Activated B cell treated with CpG ODN at 0.5 μM for 24 hours (primary cell): ENCODE results near the gene PES1. TPM values are rescaled to one million over a fixed set of nuclear protein-coding genes. Genes with fewer than 3 reads are reported as not detected.

Source experiments
- ATAC-seq: fragments of 200-7000 bp; cut with Tn5 transposase; one replicate; pipeline ENCODE4 v1.10.0; 2021; ENCODE audit warnings: low read depth, mild to moderate bottlenecking, moderate library complexity
- CTCF ChIA-PET: fragments of 350-600 bp; sonication (Branson Sonifier 250); formaldehyde crosslinking; loops from one replicate; lab custom pipeline; 2021; ENCODE audit warnings: antibody characterized with exemption; lab: Charles Lee
- POLR2A ChIA-PET: fragments of 350-600 bp; sonication (Branson Sonifier 250); formaldehyde crosslinking; loops from one replicate; lab custom pipeline; 2021; ENCODE audit warnings: antibody characterized with exemption; lab: Charles Lee
- DNase-seq: peaks from one replicate; pipeline ENCODE4 v3.0.0; 2022
- H3K27ac Mint-ChIP-seq: one replicate; pipeline ENCODE4 v1.8.0; 2020; ENCODE audit warnings: mixed read lengths
- H3K27me3 Mint-ChIP-seq: one replicate; pipeline ENCODE4 v1.8.0; 2021; ENCODE audit warnings: mixed read lengths
- H3K36me3 Mint-ChIP-seq: one replicate; pipeline ENCODE4 v1.8.0; 2021; ENCODE audit warnings: low read depth, mixed read lengths
- H3K4me1 Mint-ChIP-seq: one replicate; pipeline ENCODE4 v1.8.0; 2021; ENCODE audit warnings: mixed read lengths
- H3K4me3 Mint-ChIP-seq: one replicate; pipeline ENCODE4 v1.8.0; 2020; ENCODE audit warnings: mild to moderate bottlenecking, mixed read lengths
- H3K9me3 Mint-ChIP-seq: one replicate; pipeline ENCODE4 v1.8.0; 2020; ENCODE audit warnings: mixed read lengths
- CTCF ChIP-seq: fragments of 200-600 bp; IDR thresholded peaks from one replicate; pipeline ENCODE4 v1.8.0; 2022; ENCODE audit warnings: antibody characterized with exemption, mild to moderate bottlenecking
- intact Hi-C: fragments of 100-400 bp; cut with micrococcal nuclease; formaldehyde crosslinking; loops from one replicate; pipeline ENCODE4 v1.15.1; 2024
- total RNA-seq: library from RNA; stranded (reverse); gene quantifications from 2 replicates; pipeline ENCODE4 v1.2.3, GENCODE V29; 2022

Gene PES1
- total RNA-seq, 1 donor from 2014 or later, result 124 TPM

GRCh38 chr22:30559889-30560288, 31.8 kb downstream of the PES1 start:
- Mint-ChIP-seq H3K4me3 (no peak overlapping the region), H3K27me3 (no peaks in the 10 kb centered on the region), H3K4me1 (no peaks in the 10 kb centered on the region), H3K27ac (no peak overlapping the region), H3K9me3 (no peaks in the 10 kb centered on the region), H3K36me3 (no peaks in the 10 kb centered on the region)
- ATAC-seq (no peak), DNase-seq (no peak)
- intact Hi-C loops, result no loop called here
- ChIA-PET CTCF (no interaction called here), POLR2A (no interaction called here)
- TF ChIP-seq CTCF, result no peak

GRCh38 chr22:30557243-30557642, 34.5 kb downstream of the PES1 start:
- ChIA-PET POLR2A (no interaction called here), CTCF (no interaction called here)
- Mint-ChIP-seq H3K27ac (no peak overlapping the region), H3K27me3 (no peaks in the 10 kb centered on the region), H3K9me3 (no peaks in the 10 kb centered on the region), H3K4me1 (no peaks in the 10 kb centered on the region), H3K4me3 (no peak overlapping the region), H3K36me3 (no peaks in the 10 kb centered on the region)
- intact Hi-C loops, result no loop called here
- TF ChIP-seq CTCF, result no peak
- ATAC-seq (no peak), DNase-seq (no peak)

- ATAC-seq (no peak), DNase-seq (no peak)
- ChIA-PET POLR2A (no interaction called here), CTCF (no interaction called here)
- intact Hi-C loops, result no loop called here
- TF ChIP-seq CTCF, result no peak
- H3K4me3 Mint-ChIP-seq, result no peak overlapping the region
- no peaks in the 10 kb centered on the region for H3K9me3 Mint-ChIP-seq
- no peaks in the 10 kb centered on the region for H3K36me3 Mint-ChIP-seq
- H3K27me3 Mint-ChIP-seq, result no peaks in the 10 kb centered on the region
- no peak overlapping the region for H3K27ac Mint-ChIP-seq
- H3K4me1 Mint-ChIP-seq, result no peaks in the 10 kb centered on the region
These were observed 35.3 kb downstream of the PES1 start for GRCh38 chr22:30556388-30556787.

GRCh38 chr22:30555282-30556210, 36.2 kb downstream of the PES1 start:
- Mint-ChIP-seq H3K4me3 (no peak overlapping the region), H3K27ac (no peak overlapping the region), H3K27me3 (no peaks in the 10 kb centered on the region), H3K4me1 (no peaks in the 10 kb centered on the region), H3K36me3 (no peaks in the 10 kb centered on the region), H3K9me3 (no peaks in the 10 kb centered on the region)
- CTCF ChIA-PET, result no interaction called here
- ATAC-seq, result no peak
- no peak for TF ChIP-seq CTCF
- no peak for DNase-seq
- intact Hi-C loops, result no loop called here
- POLR2A ChIA-PET, result no interaction called here

GRCh38 chr22:30553971-30554370, 37.7 kb downstream of the PES1 start:
- no peaks in the 10 kb centered on the region for H3K9me3 Mint-ChIP-seq
- no peak for DNase-seq
- no peak for ATAC-seq
- no peak for TF ChIP-seq CTCF
- H3K4me3 Mint-ChIP-seq, result no peak overlapping the region
- CTCF ChIA-PET, result no interaction called here
- peaks cover 3% of the 10 kb centered on the region for H3K27me3 Mint-ChIP-seq
- POLR2A ChIA-PET, result no interaction called here
- no peaks in the 10 kb centered on the region for H3K36me3 Mint-ChIP-seq
- H3K4me1 Mint-ChIP-seq, result no peaks in the 10 kb centered on the region
- intact Hi-C loops, result no loop called here
- H3K27ac Mint-ChIP-seq, result no peak overlapping the region
